Adrenal gland (tissue), 12 donors: ENCODE data around the gene KCNC1. TPM values are rescaled to one million over a fixed set of nuclear protein-coding genes. Genes with fewer than 3 reads are reported as not detected.

Source experiments
- DNase-seq, 7 donors: peaks; one replicate each; pipeline ENCODE4 v3.0.0-alpha.2; 2019 to 2020
- H3K27ac ChIP-seq, 5 donors: fragments of 200-600 bp; sonication (generic) in 4 of 5; 1 replicate in 3 of 5; 2 replicates in 2 of 5; pipeline versions ENCODE4 v1.5.1 to v1.8.0; 2016 to 2020; ENCODE audit warnings: mild to moderate bottlenecking in 1 of 5
- H3K27me3 ChIP-seq: fragments of 200-600 bp; 2 replicates; pipeline ENCODE4 v1.8.0; 2021
- H3K36me3 ChIP-seq, 2 donors: fragments of 200-600 bp; replicated peaks in 1 of 2; 1 replicate in 1 of 2; 2 replicates in 1 of 2; pipeline versions ENCODE4 v1.5.1 to v1.8.0; 2018 to 2022
- H3K4me1 ChIP-seq, 2 donors: fragments of 200-600 bp; replicated peaks in 1 of 2; 1 replicate in 1 of 2; 2 replicates in 1 of 2; pipeline versions ENCODE4 v1.5.1 to v1.8.0; 2018 to 2021
- H3K4me3 ChIP-seq, 4 donors: fragments of 200-600 bp; sonication (generic) in 3 of 4; one replicate each; pipeline ENCODE4 v1.5.1; 2016 to 2018
- H3K9me3 ChIP-seq, 3 donors: fragments of 200-600 bp; sonication (generic) in 1 of 3; replicated peaks in 1 of 3; 1 replicate in 2 of 3; 2 replicates in 1 of 3; pipeline versions ENCODE4 v1.5.1 to v1.8.0; 2016 to 2021
- CTCF ChIP-seq, 6 experiments: fragments of 450-650 bp in 4 of 6; fragments of 200-600 bp in 2 of 6; sonication (generic) in 1 of 6; IDR thresholded peaks; 1 replicate in 5 of 6; 2 replicates in 1 of 6; pipeline versions ENCODE4 v1.5.1 to v1.8.0; 2016 to 2021; ENCODE audit warnings: antibody characterized with exemption in 6 of 6, mild to moderate bottlenecking in 2 of 6, moderate library complexity in 1 of 6
- POLR2A ChIP-seq, 2 donors: fragments of 450-650 bp; IDR thresholded peaks; one replicate each; pipeline ENCODE4 v1.6.1; 2017; ENCODE audit warnings: antibody characterized with exemption in 2 of 2, mild to moderate bottlenecking in 2 of 2, moderate library complexity in 1 of 2
- WGBS, 4 donors: extraction: QIAGEN DNeasy Blood & Tissue Kit in 2 of 4; methylation state at CpG; one replicate each; pipeline versions ENCODE4 v1.1.5 to v1.1.7; 2013 to 2017; 5-methylcytosine and 5-hydroxymethylcytosine counted together
- intact Hi-C, 2 donors: fragments of 100-400 bp; cut with DNase I; formaldehyde crosslinking; loops; one replicate each; pipeline versions ENCODE4 v1.14.1 to v1.15.0; 2022 to 2023
- polyA plus RNA-seq, 3 donors: library from polyadenylated mRNA; stranded (reverse); fragments of 200-250 nt in 2 of 3; fragments of 350-450 nt in 1 of 3; fragmentation: Illumina TruSeq in 1 of 3; extraction: RNeasy Lipid Tissue Mini Kit (QIAGEN cat#74804) in 1 of 3; gene quantifications; one replicate each; pipeline ENCODE4 v1.2.3, GENCODE V29; 2013 to 2014
- total RNA-seq, 9 donors: library from RNA; depleted of rRNA in 4 of 9; stranded (reverse); fragments of >200 nt in 4 of 9; fragments of 120-200 nt in 1 of 9; fragmentation: NEBNext Ultra II Directional in 1 of 9; extraction: Animal tissue kit (Norgen Biotek cat#: 25700) in 1 of 9; gene quantifications; one replicate each; pipeline versions ENCODE4 v1.1.0 to v1.2.4, GENCODE V29; 2013 to 2023
- donor health status: healthy with polysubstance abuse.
- donor health status: Bipolar disorder and iron deficiency.
- donor health status: DM: yes; HTN: yes; CAD: no.
- donor health status: DM: no; HTN: no; CAD: no.
- donor health status: DM: no; HTN: no; CAD: no.
- donor health status: DM: yes; HTN: yes; CAD: no.

Gene KCNC1
- total and polyA plus RNA-seq, 12 donors, result 0.06 to 1.3 (median 0.55) TPM; not detected in 3

- Histone ChIP-seq H3K36me3 (no peaks in the 10 kb centered on the region), H3K4me3 (no peak within 1 kb of the TSS), H3K27me3 (peaks cover 60% of the 10 kb centered on the region), H3K27ac (no peak within 1 kb of the TSS), H3K4me1 (peaks cover 0 to 5% of the 10 kb centered on the region in 2 donors), H3K9me3 (no peaks in the 10 kb centered on the region)
- DNase-seq, result no peak
- 2 to 9% (median 3%) methylated on average over 13 to 68 of the region's 68 CpGs for WGBS, 4 donors
- intact Hi-C loops, result loop anchor here in 1 of 2 donors (10.0 kb wide), 1 partner anchor 124 kb away; no protein-coding TSS in a partner anchor
- TF ChIP-seq CTCF (IDR thresholded peaks at IDR 0.05) (no peak), POLR2A (IDR thresholded peaks at IDR 0.05) (no peak)
Measured at GRCh38 chr11:17719028-17719937, 15.3 kb upstream of the KCNC1 start, which contains the start of gene MYOD1. Gene MYOD1 (plus strand): TSS chr11:17719571. CDS start chr11:17719783, 212 bp downstream.

GRCh38 chr11:17719938-17720795, 14.4 kb upstream of the KCNC1 start:
- no peak for DNase-seq
- Histone ChIP-seq H3K4me1 (peaks cover 0 to 5% of the 10 kb centered on the region in 2 donors), H3K4me3 (no peak overlapping the region), H3K27me3 (peaks cover 59% of the 10 kb centered on the region), H3K36me3 (no peaks in the 10 kb centered on the region), H3K9me3 (no peaks in the 10 kb centered on the region), H3K27ac (no peak overlapping the region)
- 0 to 3% (median 2%) methylated on average over 2 to 85 of the region's 85 CpGs for WGBS, 4 donors
- intact Hi-C loops, result loop anchor here in 1 of 2 donors (10.0 kb wide), 1 partner anchor 125 kb away; no protein-coding TSS in a partner anchor
- TF ChIP-seq POLR2A (IDR thresholded peaks at IDR 0.05), result no peak
- no peak for TF ChIP-seq CTCF (IDR thresholded peaks at IDR 0.05)

GRCh38 chr11:17720796-17721171, 13.8 kb upstream of the KCNC1 start:
- no peaks in the 10 kb centered on the region for H3K9me3 ChIP-seq

More at GRCh38 chr11:17720796-17721171, 13.8 kb upstream of the KCNC1 start:
- no peak for DNase-seq
- WGBS, 4 donors, result 0 to 7% (median 3%) methylated on average over 7 to 24 of the region's 24 CpGs
- no peaks in the 10 kb centered on the region for H3K36me3 ChIP-seq
- peaks cover 59% of the 10 kb centered on the region for H3K27me3 ChIP-seq
- intact Hi-C loops, result no loop called here
- TF ChIP-seq POLR2A (IDR thresholded peaks at IDR 0.05), result no peak
- TF ChIP-seq CTCF (IDR thresholded peaks at IDR 0.05), result no peak
- no peak overlapping the region for H3K27ac ChIP-seq
- H3K4me1 ChIP-seq, result peaks cover 0 to 5% of the 10 kb centered on the region in 2 donors
- no peak overlapping the region for H3K4me3 ChIP-seq
